Iris pigment epithelial cell (primary cell): ENCODE measurements around the gene DTX1.

Source experiments
- DNase-seq: peaks from one replicate; pipeline ENCODE4 v3.0.0-alpha.2; 2011; ENCODE audit warnings: low read depth

Gene DTX1

GRCh38 chr12:113115455-113116126, 59.1 kb downstream of the DTX1 start:
- DNase-seq = no peak

DNA sequence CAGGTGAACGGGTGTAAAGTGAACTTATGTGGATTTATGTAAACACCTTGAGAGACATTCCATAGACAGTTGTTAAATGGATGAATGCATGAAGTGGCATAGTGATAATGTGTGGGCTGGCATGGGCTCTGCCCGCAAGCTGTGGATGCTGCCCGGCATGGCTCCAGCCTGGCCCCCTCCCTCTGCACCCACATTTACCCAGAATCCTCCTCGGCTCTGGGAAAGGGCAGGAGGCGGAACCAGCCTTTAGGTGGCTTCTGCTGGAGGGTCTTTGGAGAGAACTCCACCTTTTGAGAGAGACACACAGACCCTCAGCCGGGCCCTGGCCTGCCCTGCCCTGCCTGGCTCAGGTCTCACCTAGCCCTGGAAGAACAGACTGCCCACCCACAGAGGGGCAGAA, 60.3 kb downstream of the DTX1 start:
- no peak for DNase-seq

GRCh38 chr12:113117684-113118083, 61.2 kb downstream of the DTX1 start:
- DNase-seq = peak; percentile 61

DNA sequence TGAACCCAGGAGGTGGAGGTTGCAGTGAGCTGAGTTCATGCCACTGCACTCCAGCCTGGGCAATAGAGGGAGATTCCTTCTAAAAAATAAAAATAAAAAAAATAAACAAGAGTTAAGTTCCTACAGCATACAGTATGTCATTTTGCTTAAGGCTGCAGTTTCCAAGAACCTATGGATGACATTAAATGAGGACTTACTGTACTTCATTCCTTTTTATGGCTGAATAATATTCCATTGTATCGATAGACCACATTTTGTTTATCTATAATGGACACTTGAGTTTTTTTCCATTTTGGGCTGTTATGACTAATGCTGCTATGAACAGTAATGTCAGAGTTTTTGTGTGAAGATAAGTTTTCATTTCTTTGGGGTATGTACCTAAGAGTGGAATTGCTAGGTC, 61.6 kb downstream of the DTX1 start:
- no peak for DNase-seq

GRCh38 chr12:113119980-113120669, 63.6 kb downstream of the DTX1 start:
- no peak for DNase-seq

DNA sequence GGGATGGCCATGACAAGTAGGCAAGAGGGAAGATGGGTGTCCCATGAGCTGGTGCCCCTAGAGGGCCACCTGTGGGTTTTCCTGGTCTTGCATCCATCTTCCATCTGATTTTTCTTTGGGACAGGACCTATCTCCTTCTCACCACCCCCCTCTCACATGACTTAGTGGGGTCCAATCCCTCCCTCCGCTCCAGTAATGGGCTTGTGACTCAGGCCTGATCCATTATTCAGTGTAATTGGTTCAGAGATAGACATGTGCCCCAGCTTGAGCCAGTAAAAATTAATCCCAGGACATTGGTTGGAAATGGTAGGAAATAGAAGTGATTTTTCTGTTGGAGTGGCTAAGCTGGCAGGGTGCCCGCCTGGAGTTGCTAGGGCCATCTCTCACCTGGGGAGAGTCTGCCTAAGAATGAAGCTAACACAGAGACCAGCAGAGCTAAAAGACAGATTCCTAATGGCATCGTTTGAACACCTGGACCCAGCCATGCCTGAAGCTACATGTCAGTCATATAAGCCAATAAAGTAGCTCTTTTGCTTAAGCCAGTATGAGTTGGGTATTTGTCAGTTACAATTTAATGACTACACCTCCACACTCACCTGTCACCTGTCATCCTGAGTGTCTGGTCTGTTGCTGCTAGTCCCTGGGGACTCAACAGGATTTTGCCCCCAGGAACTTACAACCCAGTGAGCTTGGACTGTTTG, 64.3 kb downstream of the DTX1 start:
- no peak for DNase-seq

- no peak for DNase-seq
These were observed 71.3 kb downstream of the DTX1 start for GRCh38 chr12:113127791-113128199.

GRCh38 chr12:113128802-113129663, 72.5 kb downstream of the DTX1 start:
- DNase-seq = no peak

DNA sequence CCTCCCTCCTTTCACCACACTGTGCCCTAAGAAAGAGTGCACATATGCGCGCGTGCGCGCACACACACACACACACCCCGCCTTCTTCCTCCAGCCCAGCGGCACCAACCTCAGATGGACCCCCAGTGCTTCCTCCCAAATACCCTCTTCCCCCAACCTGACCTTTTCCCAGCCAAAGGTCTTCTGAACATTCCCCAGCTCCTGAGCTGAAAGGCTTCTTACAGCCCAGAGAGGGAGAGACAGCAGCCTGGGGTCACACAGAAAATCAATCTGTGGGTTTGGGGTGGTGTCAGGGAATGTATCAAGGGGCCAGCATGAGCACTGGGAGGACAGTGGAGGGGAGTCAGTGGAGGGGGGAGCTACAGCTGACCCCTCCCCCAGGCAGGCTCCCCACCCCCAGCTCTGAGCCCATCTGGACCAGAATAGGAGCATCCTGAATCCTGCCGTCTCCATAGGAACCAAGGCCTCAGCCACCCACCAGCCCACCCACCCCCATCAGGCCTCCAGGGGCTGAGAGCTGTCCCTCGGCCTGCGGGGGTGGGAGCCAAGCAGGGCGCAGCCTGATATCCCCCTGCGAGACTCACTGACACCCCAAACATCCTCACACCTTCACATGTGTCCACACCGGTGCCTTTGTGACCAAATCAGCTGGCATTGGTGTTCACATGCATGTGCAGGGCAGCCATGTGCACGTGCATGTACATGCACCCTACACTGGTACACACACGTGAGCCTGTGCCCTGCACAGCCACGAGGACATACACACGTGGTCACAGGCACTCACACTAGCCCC, 73.3 kb downstream of the DTX1 start:
- DNase-seq = no peak

DNA sequence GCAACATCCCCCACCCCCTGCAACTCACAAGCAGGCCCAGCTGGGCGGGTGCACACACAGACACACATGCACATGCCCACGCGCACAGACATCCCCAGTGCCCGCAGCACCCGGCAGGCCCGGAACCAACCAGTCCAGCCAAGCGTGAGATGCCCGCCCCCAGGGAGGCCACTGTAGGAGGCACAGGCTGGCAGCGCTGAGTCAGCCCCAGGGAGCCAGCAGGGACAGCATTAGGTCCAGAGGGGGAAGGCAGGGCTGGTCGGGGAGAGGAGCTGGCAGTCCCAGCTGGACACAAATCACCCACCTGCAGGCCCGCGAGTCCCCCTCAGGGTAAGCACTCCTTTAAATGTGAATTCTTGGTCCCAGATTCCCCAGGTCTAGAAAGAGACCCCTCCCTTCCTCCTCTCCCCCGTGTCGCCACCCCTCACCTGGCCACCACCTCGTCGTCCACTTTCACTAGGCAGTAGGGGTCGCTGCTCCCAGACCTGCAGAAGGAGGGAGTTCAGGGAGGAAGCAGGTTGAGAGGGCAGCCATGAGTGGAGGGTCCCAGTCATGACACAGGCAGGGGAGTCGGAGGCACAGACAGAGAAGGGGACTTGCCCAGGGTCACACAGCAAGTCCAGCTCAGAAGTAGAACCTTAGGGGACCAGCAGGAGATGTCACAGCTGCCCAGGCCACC, 74.1 kb downstream of the DTX1 start:
- no peak for DNase-seq

GRCh38 chr12:113131556-113131955, 75.0 kb downstream of the DTX1 start:
- no peak for DNase-seq

DNA sequence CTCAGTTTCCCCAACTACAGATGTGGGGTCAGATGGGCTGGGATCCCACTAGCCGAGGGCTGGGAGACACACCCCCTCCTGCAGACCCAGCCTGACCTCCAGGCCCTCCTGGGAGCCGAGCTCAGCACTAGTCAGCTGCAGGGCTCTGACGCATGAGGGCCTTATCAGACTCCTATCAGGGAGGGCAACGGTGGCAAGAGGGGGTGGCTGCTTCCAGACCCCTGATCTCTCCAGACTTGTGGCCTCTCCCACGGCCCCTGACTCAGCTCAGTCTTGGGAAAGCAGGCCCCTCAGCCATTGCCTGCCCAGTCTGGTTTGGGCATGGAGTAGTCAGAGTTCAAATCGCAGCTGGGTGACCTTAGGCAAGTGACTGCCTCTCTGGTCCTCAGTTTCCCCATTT, 76.5 kb downstream of the DTX1 start:
- DNase-seq = no peak

- DNase-seq = no peak
These were observed 77.1 kb downstream of the DTX1 start for GRCh38 chr12:113133666-113134065.

- DNase-seq = no peak
These were observed 77.5 kb downstream of the DTX1 start for GRCh38 chr12:113134071-113134470.

DNA sequence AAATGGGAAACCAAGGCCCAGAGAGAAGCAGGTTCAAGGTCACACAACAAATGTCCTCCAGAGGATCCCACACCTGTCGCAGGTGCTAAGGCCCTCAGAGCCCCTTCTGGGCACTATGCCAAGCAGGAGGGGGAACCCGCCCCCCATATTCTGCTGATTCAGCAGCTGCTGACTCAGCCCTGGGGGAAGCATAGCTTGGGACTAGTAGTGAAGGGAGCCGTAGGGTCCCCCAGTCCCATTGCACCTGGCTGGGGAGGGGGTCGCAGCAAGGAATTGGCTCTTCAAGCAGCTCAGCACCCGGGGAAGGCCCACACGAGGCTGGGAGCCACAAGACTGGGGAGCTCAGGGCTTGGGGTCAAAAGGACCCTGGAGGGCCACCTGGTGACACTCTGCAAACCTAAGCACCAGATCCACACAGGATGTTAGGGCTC, 78.0 kb downstream of the DTX1 start:
- no peak for DNase-seq

DNA sequence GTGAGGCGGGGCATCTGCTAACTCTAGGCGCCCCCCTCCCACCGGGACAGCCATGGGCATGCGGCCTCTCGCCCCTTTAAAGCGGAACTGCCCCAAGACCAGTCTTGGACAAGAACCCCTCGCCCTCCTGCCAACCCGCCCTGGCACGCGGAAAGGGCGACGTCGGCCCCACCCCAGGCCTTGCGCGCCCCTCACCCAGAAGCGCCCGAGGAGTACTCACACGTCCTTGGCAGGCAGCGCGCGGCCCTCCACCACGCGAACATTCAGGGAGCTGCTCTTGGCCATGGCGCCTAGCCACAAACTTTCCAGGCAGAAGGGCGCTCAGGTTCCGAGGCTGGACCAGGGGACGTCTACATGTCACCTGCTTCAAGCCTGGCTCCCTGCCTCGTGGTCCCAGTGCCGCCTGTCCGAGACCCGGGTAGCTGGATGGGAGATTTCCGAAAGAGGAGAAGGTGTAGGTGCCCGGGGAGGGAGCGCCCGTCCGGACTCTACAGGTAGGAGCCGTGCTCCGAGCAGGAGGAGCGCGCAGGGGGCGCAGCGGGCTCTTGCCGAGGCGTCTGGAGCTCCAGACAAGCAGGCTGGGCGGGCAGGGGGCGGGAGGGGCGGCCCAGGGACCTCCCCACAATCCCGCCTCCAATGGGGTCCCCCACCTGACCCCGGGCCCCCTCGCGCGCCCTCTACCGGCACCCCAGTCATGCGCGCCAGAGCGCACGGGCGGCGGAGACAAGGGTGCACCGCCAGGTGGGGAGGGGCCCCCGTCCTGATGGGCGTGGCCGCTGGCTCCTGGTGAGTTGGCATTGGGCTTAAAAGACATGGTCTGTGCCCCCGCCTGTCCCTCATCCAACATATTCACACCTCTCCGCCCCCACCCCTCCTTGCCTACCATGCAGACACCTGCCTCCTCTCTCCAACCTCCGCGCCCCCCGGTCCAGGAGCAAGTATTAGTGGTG, 78.9 kb downstream of the DTX1 start, which contains the start of gene RASAL1:
TSS of gene RASAL1 (minus strand) at position 584 of the 950 bp plus-strand sequence. CDS start at position 285, 299 bp downstream.
- DNase-seq = no peak

DNA sequence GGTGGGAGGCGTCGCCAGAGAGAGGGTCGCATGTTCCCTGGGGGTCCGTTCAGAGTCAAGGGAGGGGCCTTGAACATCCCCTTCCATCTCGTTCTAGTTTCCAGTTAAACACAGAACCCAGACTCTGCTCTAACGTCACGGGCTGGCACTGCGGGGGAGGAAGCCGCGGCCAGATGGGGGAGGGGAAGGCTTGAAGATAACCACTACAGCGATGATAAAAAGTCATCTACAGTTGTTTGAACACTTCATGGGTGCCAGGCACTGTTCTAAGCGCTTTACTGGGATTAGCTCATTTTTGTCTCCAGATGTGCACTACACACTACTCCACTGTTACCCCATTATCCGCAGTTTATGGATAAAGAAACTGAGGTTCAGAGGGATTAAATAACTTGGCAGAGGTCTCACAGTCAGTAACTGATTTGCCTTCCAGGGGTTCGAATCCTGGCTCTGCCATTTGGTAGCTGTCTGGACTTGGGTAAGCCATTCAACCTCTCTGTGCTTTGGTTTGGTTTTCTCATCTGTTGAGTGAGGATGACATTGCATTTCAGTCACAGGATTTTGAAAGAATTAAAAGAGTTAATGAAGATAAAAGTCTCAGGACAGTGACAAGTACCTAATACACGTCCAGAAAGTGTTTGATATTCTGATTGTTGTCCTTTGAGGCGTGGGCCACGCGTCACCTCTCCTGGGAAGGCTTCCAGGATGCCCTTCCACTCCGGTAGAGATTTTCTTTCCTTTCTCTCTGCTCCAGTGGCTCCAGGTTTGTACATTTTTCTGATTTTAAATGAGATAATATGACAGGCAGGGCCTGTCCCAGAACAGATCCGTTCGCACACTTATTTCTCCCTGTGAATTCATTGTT, 79.8 kb downstream of the DTX1 start:
- DNase-seq = no peak

DNA sequence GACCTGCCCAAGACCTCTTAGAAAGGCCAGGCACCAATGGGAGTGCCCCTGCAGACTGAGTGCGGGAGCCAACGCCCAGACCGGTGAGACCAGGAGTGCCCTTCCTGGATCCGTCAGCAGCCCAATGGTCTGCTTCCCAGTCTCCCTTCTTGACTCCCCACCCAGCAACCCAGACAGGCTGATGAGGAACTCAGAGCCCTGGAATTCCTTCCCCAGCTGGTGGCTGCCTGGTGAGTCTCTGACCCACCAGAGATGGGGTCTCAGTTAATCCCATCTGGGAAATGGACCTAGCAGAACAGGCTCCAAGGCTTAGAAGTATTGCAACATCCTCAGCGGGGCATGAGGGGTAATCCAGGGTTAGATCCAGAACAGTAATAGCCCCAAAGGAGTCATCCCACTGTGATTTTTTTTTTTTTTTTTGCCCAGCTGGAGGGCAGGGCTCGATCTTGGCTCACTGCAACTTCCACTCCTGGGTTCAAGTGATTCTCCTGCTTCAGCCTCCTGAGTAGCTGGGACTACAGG, 80.5 kb downstream of the DTX1 start:
- no peak for DNase-seq
